ENCODE results near the gene AHNAK2.

The AHNAK2 gene

GRCh38 chr14:104955396-104955770, 22.8 kb downstream of the AHNAK2 start:
- TF ChIP-seq ESRRG (CRISPR knock-in tag; IDR thresholded peaks at IDR 0.05) (no peak), ARNTL (CRISPR knock-in tag; IDR thresholded peaks at IDR 0.05; ENCODE audit: borderline replicate concordance, low read depth) (no peak), ISL1 (CRISPR knock-in tag; IDR thresholded peaks at IDR 0.05) (no peak), OSR1 (CRISPR knock-in tag; IDR thresholded peaks at IDR 0.05) (no peak), ZNF565 (CRISPR knock-in tag; conservative IDR thresholded peaks at IDR 0.05; ENCODE audit: low read depth) (no peak), ZFP30 (CRISPR knock-in tag; IDR thresholded peaks at IDR 0.05) (no peak), CSDC2 (CRISPR knock-in tag; IDR thresholded peaks at IDR 0.05) (no peak), PATZ1 (CRISPR knock-in tag; IDR thresholded peaks at IDR 0.05; ENCODE audit: borderline replicate concordance) (no peak), TCF4 (CRISPR knock-in tag; IDR thresholded peaks at IDR 0.05; ENCODE audit: borderline replicate concordance) (no peak)
- TF ChIP-seq, protein P1, sequence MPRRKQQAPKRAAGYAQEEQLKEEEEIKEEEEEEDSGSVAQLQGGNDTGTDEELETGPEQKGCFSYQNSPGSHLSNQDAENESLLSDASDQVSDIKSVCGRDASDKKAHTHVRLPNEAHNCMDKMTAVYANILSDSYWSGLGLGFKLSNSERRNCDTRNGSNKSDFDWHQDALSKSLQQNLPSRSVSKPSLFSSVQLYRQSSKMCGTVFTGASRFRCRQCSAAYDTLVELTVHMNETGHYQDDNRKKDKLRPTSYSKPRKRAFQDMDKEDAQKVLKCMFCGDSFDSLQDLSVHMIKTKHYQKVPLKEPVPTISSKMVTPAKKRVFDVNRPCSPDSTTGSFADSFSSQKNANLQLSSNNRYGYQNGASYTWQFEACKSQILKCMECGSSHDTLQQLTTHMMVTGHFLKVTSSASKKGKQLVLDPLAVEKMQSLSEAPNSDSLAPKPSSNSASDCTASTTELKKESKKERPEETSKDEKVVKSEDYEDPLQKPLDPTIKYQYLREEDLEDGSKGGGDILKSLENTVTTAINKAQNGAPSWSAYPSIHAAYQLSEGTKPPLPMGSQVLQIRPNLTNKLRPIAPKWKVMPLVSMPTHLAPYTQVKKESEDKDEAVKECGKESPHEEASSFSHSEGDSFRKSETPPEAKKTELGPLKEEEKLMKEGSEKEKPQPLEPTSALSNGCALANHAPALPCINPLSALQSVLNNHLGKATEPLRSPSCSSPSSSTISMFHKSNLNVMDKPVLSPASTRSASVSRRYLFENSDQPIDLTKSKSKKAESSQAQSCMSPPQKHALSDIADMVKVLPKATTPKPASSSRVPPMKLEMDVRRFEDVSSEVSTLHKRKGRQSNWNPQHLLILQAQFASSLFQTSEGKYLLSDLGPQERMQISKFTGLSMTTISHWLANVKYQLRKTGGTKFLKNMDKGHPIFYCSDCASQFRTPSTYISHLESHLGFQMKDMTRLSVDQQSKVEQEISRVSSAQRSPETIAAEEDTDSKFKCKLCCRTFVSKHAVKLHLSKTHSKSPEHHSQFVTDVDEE (CRISPR knock-in tag; IDR thresholded peaks at IDR 0.05) = no peak
- no peak for ATAC-seq

DNA sequence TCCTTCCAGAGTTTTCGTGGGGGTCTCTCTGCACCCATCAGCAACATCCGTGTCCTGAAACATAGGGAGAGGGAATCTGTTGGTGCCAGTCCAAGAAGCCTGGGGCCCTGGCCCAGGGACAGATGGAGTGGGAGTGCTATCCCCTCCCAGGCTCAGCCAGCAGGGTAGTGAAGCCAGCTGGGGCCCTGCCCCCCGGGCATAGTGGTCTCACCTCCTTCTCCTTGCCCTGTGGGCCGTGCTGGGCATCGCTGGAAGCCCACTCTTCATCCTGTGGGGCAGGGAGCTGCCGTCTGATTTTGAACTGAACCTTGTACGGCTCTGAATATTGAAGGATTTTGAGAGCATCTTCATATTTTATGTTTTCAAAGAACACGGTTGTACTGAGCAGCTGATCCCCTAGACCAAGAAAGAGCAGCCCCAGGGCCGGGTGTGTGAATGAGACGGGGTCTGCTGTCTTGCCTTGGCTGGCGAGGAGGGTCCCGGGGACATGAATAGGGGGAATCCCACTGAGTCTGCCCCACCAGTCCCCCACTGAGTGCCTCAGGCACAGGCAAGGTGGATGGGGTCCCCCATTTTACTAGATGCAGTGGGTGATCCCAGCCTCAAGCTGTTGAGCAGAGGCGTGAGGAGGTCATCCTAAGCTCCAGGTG, 23.3 kb downstream of the AHNAK2 start:
- TF ChIP-seq CSRNP3 (CRISPR knock-in tag; IDR thresholded peaks at IDR 0.05) (no peak), CSDC2 (CRISPR knock-in tag; IDR thresholded peaks at IDR 0.05) (no peak), ZC3H10 (CRISPR knock-in tag; IDR thresholded peaks at IDR 0.05) (no peak), TCF4 (CRISPR knock-in tag; IDR thresholded peaks at IDR 0.05; ENCODE audit: borderline replicate concordance) (no peak), RARB (CRISPR knock-in tag; IDR thresholded peaks at IDR 0.05) (no peak), OSR1 (CRISPR knock-in tag; IDR thresholded peaks at IDR 0.05) (no peak), ZFP3 (CRISPR knock-in tag; IDR thresholded peaks at IDR 0.05) (no peak), PATZ1 (CRISPR knock-in tag; IDR thresholded peaks at IDR 0.05; ENCODE audit: borderline replicate concordance) (no peak), BACH2 (CRISPR knock-in tag; IDR thresholded peaks at IDR 0.05; ENCODE audit: borderline replicate concordance) (no peak), ZNF70 (CRISPR knock-in tag; IDR thresholded peaks at IDR 0.05) (no peak)
- TF ChIP-seq, protein P1 (CRISPR knock-in tag; IDR thresholded peaks at IDR 0.05) = no peak
- TF ChIP-seq, protein P2, sequence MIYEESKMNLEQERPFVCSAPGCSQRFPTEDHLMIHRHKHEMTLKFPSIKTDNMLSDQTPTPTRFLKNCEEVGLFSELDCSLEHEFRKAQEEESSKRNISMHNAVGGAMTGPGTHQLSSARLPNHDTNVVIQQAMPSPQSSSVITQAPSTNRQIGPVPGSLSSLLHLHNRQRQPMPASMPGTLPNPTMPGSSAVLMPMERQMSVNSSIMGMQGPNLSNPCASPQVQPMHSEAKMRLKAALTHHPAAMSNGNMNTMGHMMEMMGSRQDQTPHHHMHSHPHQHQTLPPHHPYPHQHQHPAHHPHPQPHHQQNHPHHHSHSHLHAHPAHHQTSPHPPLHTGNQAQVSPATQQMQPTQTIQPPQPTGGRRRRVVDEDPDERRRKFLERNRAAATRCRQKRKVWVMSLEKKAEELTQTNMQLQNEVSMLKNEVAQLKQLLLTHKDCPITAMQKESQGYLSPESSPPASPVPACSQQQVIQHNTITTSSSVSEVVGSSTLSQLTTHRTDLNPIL (CRISPR knock-in tag; IDR thresholded peaks at IDR 0.05; ENCODE audit: low read depth) = no peak
- no peak for ATAC-seq

All from SK-N-SH treated with all-trans-retinoic acid at 6 μM for 48 hours (cell line).